DND-41 (cell line): ENCODE measurements around the gene RFESD.

Source experiments
- ATAC-seq: fragments of 200-7000 bp; cut with Tn5 transposase; 3 replicates; pipeline ENCODE4 v1.9.1; 2021; ENCODE audit warnings: low read depth; ENCODE audit not compliant: insufficient read depth
- DNase-seq: peaks from one replicate; pipeline ENCODE4 v3.0.0-alpha.2; 2020
- H2AFZ ChIP-seq: 2 replicates; pipeline ENCODE4 v1.6.0; 2012; ENCODE audit warnings: low read depth, low read length
- H3K27ac ChIP-seq: 2 replicates; pipeline ENCODE4 v1.5.1; 2012; ENCODE audit warnings: low read length, inconsistent platforms
- H3K27me3 ChIP-seq: fragments of 200-600 bp; sonication (generic); 2 replicates; pipeline ENCODE4 v1.6.0; 2012; ENCODE audit warnings: low read length, mild to moderate bottlenecking, inconsistent platforms; ENCODE audit not compliant: insufficient read depth, poor library complexity
- H3K36me3 ChIP-seq: 2 replicates; pipeline ENCODE4 v1.5.1; 2012; ENCODE audit warnings: low read length, inconsistent platforms; ENCODE audit not compliant: insufficient read depth
- H3K4me1 ChIP-seq: 2 replicates; pipeline ENCODE4 v1.5.1; 2012; ENCODE audit warnings: mild to moderate bottlenecking, low read length; ENCODE audit not compliant: insufficient read depth
- H3K4me2 ChIP-seq: 2 replicates; pipeline ENCODE4 v1.6.0; 2012; ENCODE audit warnings: mild to moderate bottlenecking, moderate library complexity, low read length, inconsistent platforms; ENCODE audit not compliant: insufficient read depth
- H3K4me3 ChIP-seq, 2 experiments: fragments of 200-600 bp in 1 of 2; shearing (Covaris generic) in 1 of 2; 2 replicates each; pipeline ENCODE4 v1.5.1; 2012 to 2016; ENCODE audit warnings: inconsistent platforms in 2 of 2, low read length in 2 of 2, mild to moderate bottlenecking in 2 of 2, low read depth in 1 of 2, moderate library complexity in 1 of 2
- H3K79me2 ChIP-seq: 2 replicates; pipeline ENCODE4 v1.6.0; 2012; ENCODE audit warnings: low read length, inconsistent platforms; ENCODE audit not compliant: insufficient read depth
- H3K9ac ChIP-seq: 2 replicates; pipeline ENCODE4 v1.6.0; 2012; ENCODE audit warnings: low read depth, mild to moderate bottlenecking, inconsistent platforms, low read length, moderate library complexity
- H3K9me3 ChIP-seq: 2 replicates; pipeline ENCODE4 v1.5.1; 2012; ENCODE audit warnings: low read length, moderate library complexity, mild to moderate bottlenecking, inconsistent platforms; ENCODE audit not compliant: insufficient read depth, severe bottlenecking
- H4K20me1 ChIP-seq: 2 replicates; pipeline ENCODE4 v1.6.0; 2012; ENCODE audit warnings: low read length; ENCODE audit not compliant: insufficient read depth
- CTCF ChIP-seq: IDR thresholded peaks from 2 replicates; pipeline ENCODE4 v1.5.1; 2012; ENCODE audit warnings: borderline replicate concordance, low read length, moderate library complexity, mild to moderate bottlenecking; ENCODE audit not compliant: poor library complexity, severe bottlenecking; ENCODE audit errors: extremely low read depth
- EZH2 ChIP-seq: IDR thresholded peaks from 3 replicates; pipeline ENCODE4 v1.6.1; 2012; ENCODE audit warnings: borderline replicate concordance, low read depth, mild to moderate bottlenecking, moderate library complexity, low read length, inconsistent platforms; ENCODE audit not compliant: severe bottlenecking

RFESD gene

GRCh38 chr5:95707055-95707454 is 60.5 kb downstream of the RFESD start:
- TF ChIP-seq EZH2 (no peak), CTCF (no peak)
- Histone ChIP-seq H4K20me1 (no peaks in the 10 kb centered on the region), H3K36me3 (no peaks in the 10 kb centered on the region), H3K4me2 (no peak overlapping the region), H3K79me2 (no peaks in the 10 kb centered on the region), H3K4me3 (no peak overlapping the region), H3K9ac (no peak overlapping the region), H3K9me3 (no peaks in the 10 kb centered on the region), H3K4me1 (no peaks in the 10 kb centered on the region), H3K27me3 (no peaks in the 10 kb centered on the region), H3K27ac (no peak overlapping the region), H2AFZ (no peak overlapping the region)
- DNase-seq (no peak), ATAC-seq (no peak)
